ENCODE data around the gene SYK.

Gene SYK

GRCh38 chr9:90793729-90794128 lies 7.9 kb upstream of the SYK start:
- TF ChIP-seq FOXM1 (IDR thresholded peaks at IDR 0.05; ENCODE audit: borderline replicate concordance) (no peak), FOXK2 (IDR thresholded peaks at IDR 0.05) (no peak), SP1 (IDR thresholded peaks at IDR 0.05) (no peak), LEF1 (IDR thresholded peaks at IDR 0.05; ENCODE audit: borderline replicate concordance) (no peak), HDGF (IDR thresholded peaks at IDR 0.05; ENCODE audit: borderline replicate concordance) (no peak), TARDBP (IDR thresholded peaks at IDR 0.05) (no peak), ELF4 (IDR thresholded peaks at IDR 0.05) (no peak), L3MBTL2 (conservative IDR thresholded peaks at IDR 0.05) (no peak), ARNT (IDR thresholded peaks at IDR 0.05) (no peak), PKNOX1 (IDR thresholded peaks at IDR 0.05) (no peak), BHLHE40 (IDR thresholded peaks at IDR 0.05; ENCODE audit: borderline replicate concordance) (no peak), NFRKB (IDR thresholded peaks at IDR 0.05) (no peak), SUZ12 (IDR thresholded peaks at IDR 0.05) (no peak), ZNF384 (IDR thresholded peaks at IDR 0.05) (no peak)
- no peak for DNase-seq (ENCODE audit: extremely low spot score)
- POLR2A ChIA-PET, result no interaction called here
- CTCF ChIA-PET, result no interaction called here

GRCh38 chr9:90795084-90795483 lies 6.5 kb upstream of the SYK start:
- DNase-seq (ENCODE audit: extremely low spot score), result no peak
- ChIA-PET POLR2A (no interaction called here), CTCF (no interaction called here)
- no peak for TF ChIP-seq L3MBTL2 (conservative IDR thresholded peaks at IDR 0.05)
- TF ChIP-seq TARDBP (IDR thresholded peaks at IDR 0.05), result no peak
- no peak for TF ChIP-seq SP1 (IDR thresholded peaks at IDR 0.05)
- no peak for TF ChIP-seq HDGF (IDR thresholded peaks at IDR 0.05; ENCODE audit: borderline replicate concordance)
- TF ChIP-seq FOXM1 (IDR thresholded peaks at IDR 0.05; ENCODE audit: borderline replicate concordance), result no peak
- TF ChIP-seq ZNF384 (IDR thresholded peaks at IDR 0.05), result no peak
- no peak for TF ChIP-seq LEF1 (IDR thresholded peaks at IDR 0.05; ENCODE audit: borderline replicate concordance)
- no peak for TF ChIP-seq FOXK2 (IDR thresholded peaks at IDR 0.05)
- no peak for TF ChIP-seq ARNT (IDR thresholded peaks at IDR 0.05)
- TF ChIP-seq CTBP1 (IDR thresholded peaks at IDR 0.05; ENCODE audit: borderline replicate concordance), result no peak
- no peak for TF ChIP-seq SUZ12 (IDR thresholded peaks at IDR 0.05)

GRCh38 chr9:90795871-90796317 lies 5.7 kb upstream of the SYK start:
- TF ChIP-seq ZNF384 (IDR thresholded peaks at IDR 0.05) (no peak), FOXA1 (IDR thresholded peaks at IDR 0.05) (no peak), NFRKB (IDR thresholded peaks at IDR 0.05) (no peak), LEF1 (IDR thresholded peaks at IDR 0.05; ENCODE audit: borderline replicate concordance) (no peak), BHLHE40 (IDR thresholded peaks at IDR 0.05; ENCODE audit: borderline replicate concordance) (no peak), FOXK2 (IDR thresholded peaks at IDR 0.05) (no peak), HDGF (IDR thresholded peaks at IDR 0.05; ENCODE audit: borderline replicate concordance) (no peak)
- DNase-seq (ENCODE audit: extremely low spot score), result no peak
- CTCF ChIA-PET, result no interaction called here
- POLR2A ChIA-PET, result no interaction called here

GRCh38 chr9:90799271-90799852 lies 2.3 kb upstream of the SYK start:
- no peak for DNase-seq (ENCODE audit: extremely low spot score)
- POLR2A ChIA-PET, result no interaction called here
- TF ChIP-seq LEF1 (IDR thresholded peaks at IDR 0.05; ENCODE audit: borderline replicate concordance) (no peak), ELF4 (IDR thresholded peaks at IDR 0.05) (no peak), BHLHE40 (IDR thresholded peaks at IDR 0.05; ENCODE audit: borderline replicate concordance) (no peak), FOXK2 (IDR thresholded peaks at IDR 0.05) (no peak), SUZ12 (IDR thresholded peaks at IDR 0.05) (no peak), CTBP1 (IDR thresholded peaks at IDR 0.05; ENCODE audit: borderline replicate concordance) (no peak), NFRKB (IDR thresholded peaks at IDR 0.05) (no peak), ZNF384 (IDR thresholded peaks at IDR 0.05) (no peak), TARDBP (IDR thresholded peaks at IDR 0.05) (no peak), L3MBTL2 (conservative IDR thresholded peaks at IDR 0.05) (no peak), SP1 (IDR thresholded peaks at IDR 0.05) (no peak), HDGF (IDR thresholded peaks at IDR 0.05; ENCODE audit: borderline replicate concordance) (no peak), ARNT (IDR thresholded peaks at IDR 0.05) (no peak), FOXA1 (IDR thresholded peaks at IDR 0.05) (no peak), PKNOX1 (IDR thresholded peaks at IDR 0.05) (no peak)
- CTCF ChIA-PET, result no interaction called here

GRCh38 chr9:90801973-90802322 lies 329 bp downstream of the SYK start:
- ChIA-PET POLR2A (no interaction called here), CTCF (no interaction called here)
- TF ChIP-seq NFRKB (IDR thresholded peaks at IDR 0.05) (no peak), SP1 (IDR thresholded peaks at IDR 0.05) (no peak), HDGF (IDR thresholded peaks at IDR 0.05; ENCODE audit: borderline replicate concordance) (no peak), FOXA1 (IDR thresholded peaks at IDR 0.05) (no peak), ELF4 (IDR thresholded peaks at IDR 0.05) (no peak), FOXK2 (IDR thresholded peaks at IDR 0.05) (no peak), LEF1 (IDR thresholded peaks at IDR 0.05; ENCODE audit: borderline replicate concordance) (no peak)
- DNase-seq (ENCODE audit: extremely low spot score), result no peak

GRCh38 chr9:90802386-90802985 lies 867 bp downstream of the SYK start:
- ChIA-PET POLR2A (no interaction called here), CTCF (no interaction called here)
- TF ChIP-seq CTBP1 (IDR thresholded peaks at IDR 0.05; ENCODE audit: borderline replicate concordance), result no peak
- no peak for TF ChIP-seq FOXM1 (IDR thresholded peaks at IDR 0.05; ENCODE audit: borderline replicate concordance)
- no peak for TF ChIP-seq NFRKB (IDR thresholded peaks at IDR 0.05)
- DNase-seq (ENCODE audit: extremely low spot score), result no peak

All from HEK293T (cell line).